GM19468 (cell line): ENCODE results near the gene ZIC5.

Experiments
- ATAC-seq: cut with Tn5 transposase; IDR thresholded peaks from one replicate; pipeline ENCODE4 v1.9.1; 2021; ENCODE audit warnings: mild to moderate bottlenecking, moderate library complexity, moderate number of reproducible peaks; ENCODE audit not compliant: unreplicated experiment; ENCODE audit errors: extremely low read depth

Gene ZIC5

DNA sequence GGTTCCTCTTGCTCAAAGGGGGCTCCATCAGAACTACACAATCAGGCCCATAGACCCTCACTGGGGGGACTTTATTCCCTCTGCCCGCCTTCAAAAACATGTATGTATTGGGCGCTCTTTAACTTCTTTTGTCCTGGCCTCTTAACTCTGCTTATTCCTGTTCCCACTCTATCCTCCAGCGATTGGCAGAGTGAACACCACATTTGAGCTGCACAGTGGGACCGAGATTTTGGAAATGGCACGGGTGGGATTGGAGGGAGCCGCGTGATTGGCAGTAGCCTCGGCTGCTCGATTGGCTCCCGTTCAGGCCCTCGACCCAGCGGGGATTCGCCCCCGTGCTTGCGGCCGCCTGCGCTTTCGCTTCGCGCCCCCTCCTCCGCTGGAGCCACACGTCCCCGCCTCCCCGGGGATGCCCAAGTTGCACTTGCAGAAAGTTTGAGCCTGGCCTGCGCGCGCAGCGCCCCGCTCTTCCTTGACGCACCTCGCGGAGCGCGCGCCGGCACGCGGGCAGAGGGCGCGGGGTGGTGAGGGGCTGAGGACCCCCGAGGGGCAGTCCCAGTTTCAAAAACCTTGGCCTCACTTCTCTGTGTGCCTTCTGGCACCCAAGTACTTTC lies at the start of gene ZIC5:
TSS of gene ZIC5 (minus strand) at position 192 of the 614 bp plus-strand sequence. CDS start at position 28, 164 bp downstream.
- no peak for ATAC-seq

DNA sequence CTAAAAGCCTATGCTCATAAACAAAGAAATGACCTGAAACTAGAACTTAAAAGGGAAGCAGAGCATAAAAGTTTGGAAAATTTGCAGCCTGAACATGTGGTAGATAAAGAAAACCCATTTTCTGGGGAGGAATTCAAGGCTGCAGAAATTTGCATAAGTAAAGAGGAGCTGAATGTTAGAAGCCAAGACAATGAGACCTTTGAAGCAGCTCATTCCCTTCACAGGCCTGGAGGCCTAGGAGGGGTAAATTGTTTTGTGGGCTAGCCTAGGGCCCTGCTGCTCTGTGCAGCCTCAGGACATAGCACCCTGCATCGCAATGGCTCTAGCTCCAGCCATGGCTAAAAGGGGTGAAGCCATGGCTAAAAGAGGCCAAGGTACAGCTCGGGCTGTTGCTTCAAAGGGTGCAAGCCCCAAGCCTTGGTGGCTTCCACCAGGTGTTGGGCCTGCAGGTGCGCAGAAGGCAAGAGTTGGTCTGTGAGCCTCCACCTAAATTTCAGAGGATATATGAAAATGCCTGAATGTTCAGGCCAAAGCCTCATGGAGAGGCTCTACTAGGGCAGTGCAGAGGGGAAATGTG lies 48.3 kb upstream of the ZIC5 start:
- no peak for ATAC-seq

DNA sequence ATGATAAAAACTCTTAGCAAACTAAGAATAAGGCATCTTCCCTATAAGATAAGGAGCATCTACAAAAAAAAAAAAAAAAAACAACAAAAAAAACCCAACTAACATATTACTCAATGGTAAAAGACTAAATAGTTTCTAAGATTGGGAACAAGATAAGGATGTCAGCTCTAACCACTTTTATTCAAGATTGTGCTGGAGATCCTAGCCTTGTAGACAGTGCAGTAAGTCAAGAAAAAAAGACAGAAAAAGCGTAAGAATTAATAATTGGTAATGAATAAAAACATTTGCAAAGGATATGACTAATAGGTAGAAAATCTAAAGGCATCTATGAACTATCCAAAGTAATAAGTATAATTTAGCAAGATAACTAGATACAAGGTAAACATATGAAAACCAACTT lies 43.1 kb upstream of the ZIC5 start:
- ATAC-seq, result no peak

DNA sequence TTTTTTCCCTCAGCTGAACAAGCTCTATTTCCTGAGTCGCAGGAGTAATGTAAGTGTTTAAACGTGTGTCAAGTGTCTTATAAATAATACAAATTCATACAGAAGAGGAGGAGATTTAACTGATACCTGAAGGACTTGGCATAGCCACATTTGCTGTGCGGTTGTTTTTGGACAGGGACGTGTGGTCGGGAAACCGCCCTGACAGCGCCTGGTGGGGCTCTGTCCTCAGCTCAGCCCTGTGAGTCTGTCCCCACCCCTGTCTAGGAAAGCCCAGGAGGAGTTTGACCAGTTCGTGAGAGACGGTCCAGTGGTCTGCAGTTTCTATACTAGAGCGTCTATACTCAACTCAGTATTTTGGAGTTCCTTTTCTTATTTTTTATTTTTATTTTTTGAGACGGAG lies 26.7 kb upstream of the ZIC5 start:
- ATAC-seq, result no peak

DNA sequence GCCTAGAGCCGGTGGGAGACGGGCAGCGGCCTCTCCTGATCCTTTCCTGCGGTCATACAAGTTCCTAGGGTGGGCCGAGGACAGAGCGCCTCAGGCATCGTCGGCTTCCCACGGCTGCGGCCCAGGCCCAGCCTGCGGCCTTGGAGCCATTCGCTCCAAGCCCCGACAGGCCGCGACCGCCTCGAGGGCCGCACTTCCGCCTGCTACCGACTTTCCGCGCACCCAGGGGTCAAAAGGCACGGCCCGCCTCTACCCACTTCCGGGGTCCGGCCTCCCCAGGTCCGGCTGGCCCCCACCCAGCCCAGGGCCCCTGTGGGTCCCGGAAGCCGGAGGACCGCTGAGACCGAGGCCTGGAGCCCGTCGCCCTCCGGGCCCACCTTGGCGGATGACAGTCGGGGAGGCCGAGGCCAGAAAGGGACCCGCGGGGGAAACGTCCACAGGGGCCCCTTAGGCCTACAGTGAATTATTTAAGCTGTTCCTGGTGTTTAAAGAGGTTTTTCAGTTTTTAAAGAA lies 26.2 kb upstream of the ZIC5 start:
- ATAC-seq, result no peak

DNA sequence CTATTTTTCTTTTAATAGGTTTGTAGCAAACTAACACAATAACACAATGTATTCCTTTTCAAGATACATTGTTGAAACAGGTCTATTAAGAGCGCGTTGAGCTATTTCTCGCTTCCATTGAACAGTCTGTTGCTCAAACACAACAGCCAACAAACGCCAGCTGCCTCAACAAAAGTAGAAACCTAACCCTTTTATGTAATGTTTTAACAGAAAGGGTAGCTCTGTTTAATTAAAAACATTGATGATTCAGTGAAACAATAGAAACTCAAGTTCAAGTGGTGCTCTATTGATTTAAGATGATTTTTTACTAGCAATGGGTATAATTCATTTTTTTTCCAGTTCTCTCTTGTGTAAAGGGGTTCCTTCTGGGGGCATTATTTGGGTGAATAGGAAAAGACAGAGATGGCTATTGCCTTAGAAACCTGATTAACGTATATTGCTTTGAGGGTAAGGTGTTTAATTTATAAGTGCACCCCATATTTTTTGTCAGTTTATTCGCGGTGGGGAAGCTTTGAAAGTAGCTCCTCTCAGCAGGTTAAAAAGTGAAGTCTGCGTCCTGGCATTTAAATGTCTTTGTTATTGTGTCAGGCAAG lies 24.9 kb upstream of the ZIC5 start:
- ATAC-seq, result no peak

DNA sequence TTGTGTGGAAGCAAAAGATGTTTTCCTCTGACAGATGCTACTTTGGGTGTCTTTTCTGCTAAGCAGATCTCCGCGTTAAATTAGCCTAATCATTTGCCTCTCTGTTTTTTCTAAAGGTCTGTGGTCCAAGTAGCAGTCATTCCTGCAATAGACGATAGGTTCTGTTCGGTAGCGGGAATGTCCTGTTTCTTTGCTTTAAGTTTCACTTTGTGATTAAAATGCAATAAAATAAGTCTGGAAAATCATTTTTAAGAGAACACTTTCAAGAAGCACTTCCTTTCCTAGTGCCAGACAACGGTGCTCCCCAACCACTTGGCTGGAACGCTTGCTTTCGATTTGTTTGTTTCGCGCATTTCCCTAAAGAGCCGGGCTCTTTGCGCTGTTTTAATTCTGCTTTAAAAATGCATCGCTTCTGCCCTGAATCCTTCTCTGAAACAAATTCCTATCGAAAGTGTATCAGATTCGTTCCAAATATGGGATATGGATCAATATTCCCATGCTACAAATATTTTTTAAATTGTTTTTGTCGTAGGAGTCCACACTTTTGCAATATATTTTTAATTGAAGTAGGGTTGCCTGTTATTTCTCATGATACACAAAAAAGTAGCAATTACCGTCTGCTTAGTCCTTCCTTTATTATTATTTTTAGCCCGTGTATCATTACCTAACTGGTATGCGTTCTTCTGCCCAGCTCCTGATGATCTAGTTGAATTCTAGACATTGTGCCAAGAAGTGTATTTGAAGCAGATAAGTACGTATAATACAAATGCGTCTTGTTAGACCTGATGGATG lies 24.2 kb upstream of the ZIC5 start:
- ATAC-seq, result no peak

DNA sequence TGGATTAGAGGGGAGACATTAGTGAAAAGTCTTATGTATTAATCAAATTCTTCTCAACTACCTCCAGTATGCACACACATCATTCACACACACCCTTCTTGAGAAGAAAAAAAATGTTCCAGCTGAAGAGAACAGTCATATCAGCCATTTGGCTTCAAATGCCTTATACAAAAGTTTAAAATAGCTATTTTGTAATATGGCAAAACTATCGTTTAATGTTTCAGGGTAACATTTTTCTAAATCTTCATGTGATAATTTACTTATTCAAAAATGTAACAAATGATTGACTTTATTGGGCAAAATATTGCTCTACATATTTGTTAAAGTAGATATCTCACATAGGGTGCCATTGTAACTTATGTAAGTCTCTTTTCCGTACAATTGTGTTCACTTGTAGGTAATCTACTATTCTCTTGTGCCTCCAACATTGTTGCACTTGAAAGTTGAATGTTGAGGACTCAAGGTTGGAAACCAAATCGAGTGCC lies 23.6 kb upstream of the ZIC5 start:
- no peak for ATAC-seq

DNA sequence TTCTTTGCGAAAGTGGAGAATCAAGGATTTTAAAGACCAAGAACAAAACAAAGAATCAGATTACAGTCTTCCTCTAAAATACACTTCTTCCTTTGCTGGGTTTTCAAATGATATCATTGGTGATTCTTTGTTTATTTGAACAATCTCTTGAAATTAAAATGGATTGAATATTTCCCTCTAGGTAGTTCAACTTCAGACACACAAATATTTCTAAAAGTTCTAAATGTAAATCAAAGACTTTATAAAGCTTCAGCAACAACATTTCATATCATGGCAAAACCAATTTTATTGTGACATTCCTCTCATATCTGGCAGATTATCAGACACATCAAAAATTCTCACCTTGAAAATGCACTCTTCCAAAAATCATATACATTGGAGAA lies 23.1 kb upstream of the ZIC5 start:
- no peak for ATAC-seq

DNA sequence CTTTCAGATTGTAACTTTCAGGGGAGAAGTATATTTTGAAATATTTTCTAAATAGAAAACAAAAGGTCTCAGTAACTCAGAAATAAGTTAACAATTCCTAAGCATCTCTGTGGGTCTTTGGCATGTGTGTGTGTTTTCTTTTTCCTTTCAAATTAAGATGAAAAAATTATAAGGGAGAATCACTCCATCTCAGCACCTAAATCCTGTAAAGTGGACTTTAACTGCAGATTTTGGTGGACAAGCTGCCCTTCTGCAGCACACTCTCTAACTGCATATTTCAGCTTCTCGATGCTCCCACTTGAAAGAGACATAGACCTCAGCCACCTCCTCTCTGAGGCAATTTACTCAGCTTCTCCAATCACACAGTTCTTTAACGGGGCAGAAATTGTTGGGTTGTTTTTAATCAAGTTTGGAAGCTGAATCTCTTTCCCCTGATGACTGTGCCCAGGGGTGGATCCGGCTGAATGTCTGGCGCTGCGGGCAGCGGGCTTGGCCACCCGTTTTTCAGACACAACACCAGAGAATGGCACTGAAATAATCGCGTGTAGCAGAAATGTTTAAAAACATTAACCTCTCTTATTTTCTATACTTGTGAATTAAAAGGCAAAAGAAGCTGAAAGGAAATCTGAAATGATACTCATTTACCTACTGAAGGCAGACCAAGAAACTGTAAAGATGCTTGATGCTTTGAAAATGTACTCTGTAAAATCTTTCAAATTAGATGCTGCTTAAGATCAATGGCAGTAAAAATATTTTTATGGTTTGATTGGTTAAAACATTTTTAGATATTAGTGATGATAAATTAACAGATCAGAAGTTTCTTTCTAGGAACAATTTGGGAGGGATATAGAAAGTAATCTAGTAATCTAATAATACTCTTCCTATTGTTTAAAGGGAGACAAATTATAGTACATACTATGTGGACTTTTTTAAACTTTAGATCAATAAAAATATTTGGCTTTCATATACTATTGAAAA lies 22.4 kb upstream of the ZIC5 start:
- no peak for ATAC-seq

DNA sequence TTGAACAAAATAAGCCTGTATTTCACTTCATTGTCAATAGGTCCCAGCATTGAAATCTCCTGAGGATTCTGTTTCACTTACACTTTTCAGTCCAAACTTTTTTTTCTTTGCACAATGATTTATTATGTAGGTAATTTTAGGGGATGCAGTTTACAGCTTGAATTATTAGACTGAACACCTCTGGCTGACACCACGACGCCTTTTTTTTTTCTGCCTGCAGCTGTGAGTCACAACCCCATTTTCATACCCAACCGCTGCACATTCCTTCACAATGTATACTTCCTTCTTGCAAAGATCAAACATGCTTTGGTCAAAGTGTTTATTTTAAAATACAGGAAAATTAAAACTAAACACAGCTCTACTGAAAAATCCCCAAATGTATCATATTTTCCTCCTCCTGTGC lies 21.4 kb upstream of the ZIC5 start:
- no peak for ATAC-seq

DNA sequence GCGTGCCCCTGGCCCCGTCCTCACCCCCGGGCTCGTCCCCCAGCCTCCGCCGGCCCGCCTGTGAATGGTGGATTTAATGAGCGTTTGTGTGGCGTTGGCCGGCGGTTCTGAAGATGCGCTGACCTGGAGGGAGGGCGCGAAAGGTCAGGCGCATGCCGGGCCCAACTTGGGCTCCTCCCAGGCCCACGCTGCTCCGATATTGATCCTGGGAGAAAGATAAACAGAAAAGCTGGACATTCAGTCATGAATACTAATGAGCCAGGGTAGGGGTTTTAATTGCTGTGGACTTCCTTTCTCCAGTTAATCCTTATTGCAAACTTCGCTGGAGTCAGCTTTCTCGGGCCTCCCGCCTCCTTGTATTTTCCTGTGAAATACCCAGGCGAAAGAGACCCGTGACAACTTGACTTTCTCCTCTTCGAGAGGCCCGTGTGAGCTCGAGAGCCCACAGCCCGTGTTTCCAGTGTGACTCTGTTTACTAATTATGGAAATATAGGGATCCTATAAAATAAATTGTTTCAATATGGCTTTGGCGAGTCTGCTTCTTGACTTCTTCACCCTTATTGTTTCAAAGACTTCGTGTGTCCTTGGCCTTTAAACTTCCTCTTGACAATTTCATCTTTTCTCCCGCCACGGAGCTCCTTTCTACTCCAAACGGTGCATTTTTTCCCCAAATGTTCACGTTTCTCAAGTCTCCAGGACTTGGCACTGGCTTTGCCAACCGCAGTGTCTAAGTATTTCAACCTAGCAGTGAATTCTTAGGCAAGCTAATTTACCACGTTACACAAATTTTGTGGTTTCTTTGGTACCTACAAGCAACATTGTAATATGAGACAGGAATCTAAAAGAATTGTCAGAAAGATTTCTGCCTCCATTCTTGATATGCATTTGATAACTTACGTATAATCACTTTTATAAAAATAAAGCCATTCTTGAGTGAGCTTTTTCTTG lies 20.5 kb upstream of the ZIC5 start:
- ATAC-seq, result no peak

DNA sequence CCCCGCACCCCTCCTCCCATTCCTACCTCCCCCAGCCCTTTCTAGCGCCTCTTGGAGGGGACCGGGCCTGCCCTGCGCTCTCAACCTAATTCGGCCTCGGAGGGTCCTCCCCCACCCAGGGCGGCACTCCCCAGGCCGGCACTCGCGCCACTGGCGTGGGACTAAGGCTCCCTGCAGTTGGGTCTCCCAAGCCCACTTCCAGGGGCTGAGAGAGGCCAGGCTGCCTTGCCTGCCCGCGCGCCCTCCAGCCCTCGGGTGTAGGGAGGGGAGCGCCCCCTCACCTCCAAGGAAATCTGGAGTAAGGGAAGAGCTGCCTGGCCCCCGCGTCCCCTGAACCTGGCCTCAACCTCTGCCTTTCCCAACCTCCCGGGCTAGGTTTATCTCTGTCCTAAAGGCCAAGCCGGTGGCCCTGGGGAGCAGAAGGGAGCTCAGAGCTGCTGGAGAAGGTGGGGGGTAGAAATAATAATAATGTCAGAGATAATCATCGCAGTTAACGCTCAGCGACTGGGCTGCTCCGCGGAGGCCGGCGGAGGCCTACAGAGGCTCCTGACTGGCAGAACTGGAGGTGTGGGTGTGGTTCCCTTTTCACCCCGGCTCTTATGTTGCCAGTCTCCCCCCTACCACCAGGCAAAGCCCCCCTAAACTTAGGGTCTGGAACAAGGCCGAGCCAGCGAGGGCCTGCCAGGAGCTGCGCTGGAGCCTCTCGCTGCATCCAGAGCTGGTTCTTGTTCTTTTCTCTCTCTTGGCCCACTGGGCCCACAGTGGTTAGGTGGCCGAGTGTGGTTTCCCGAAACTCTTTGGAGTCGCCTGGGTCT lies 19.7 kb upstream of the ZIC5 start:
- no peak for ATAC-seq

DNA sequence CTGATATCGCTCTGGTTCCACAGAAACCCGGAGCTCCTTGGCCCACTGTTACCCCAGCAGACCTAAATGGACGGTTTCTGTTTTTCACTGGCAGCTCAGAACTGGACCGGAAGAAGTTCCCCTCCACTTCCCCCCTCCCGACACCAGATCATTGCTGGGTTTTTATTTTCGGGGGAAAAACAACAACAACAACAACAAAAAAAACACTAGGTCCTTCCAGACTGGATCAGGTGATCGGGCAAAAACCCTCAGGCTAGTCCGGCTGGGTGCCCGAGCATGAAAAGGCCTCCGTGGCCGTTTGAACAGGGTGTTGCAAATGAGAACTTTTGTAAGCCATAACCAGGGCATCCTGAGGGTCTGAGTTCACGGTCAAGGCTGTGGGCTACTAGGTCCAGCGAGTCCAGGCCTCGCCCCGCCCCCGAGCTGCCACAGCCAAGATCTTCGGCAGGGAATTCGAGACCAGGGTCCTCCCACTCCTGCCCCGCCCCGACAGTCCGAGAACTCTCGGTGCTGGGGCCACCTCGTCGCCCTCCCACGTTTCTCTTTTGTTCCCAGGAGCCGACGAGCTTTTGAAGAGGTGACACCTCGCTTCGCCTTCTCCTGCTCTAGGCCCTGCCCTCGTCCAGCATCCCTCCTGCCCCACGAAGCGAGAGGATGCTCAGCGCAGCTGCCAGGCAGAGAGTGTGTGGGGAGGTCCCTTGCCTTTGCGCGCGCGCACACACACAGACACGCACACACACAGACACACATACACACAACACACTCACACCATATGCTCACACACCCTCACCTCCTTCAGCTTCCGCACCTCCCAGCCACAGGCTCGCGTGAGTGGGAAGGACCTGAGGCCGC lies 18.8 kb upstream of the ZIC5 start:
- no peak for ATAC-seq

DNA sequence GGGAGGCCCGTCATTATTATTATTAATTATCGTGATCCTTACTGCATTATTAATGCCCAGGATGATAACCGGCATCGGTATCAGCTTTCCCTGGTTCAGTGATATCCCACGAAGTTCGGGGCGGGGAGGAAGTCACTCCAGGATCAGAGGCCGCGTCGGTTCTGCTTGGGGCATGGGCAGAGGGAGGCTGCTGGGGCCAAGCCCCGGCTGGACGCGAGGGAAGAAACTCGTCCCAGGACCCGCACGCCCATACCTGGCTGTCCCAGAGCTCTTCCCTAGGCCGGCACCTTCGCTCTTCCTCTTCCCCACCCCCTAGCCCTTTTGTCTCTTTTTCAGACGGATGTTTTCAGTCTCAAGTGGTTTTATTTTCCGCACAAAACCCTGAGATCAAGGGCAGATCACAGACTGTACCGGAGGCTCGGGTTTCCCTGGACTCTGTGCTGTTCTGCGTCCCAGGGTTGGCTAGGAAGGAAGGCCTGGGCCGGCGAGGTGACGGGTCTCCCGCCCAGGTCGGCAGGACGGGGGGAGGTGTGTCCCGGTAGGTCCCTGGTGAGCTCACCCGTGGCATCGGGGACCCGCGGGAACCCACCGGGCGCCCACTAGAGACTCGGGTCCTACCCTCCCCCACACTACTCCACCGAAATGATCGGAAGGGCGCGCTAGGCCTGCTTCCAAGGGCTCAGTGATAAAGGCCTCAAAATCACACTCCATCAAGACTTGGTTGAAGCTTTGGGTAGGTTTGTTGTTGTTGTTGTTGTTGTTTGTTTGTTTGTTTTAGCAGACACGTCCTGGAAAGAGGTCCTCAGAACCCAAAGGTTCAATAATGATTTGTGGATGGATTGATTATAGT lies 17.9 kb upstream of the ZIC5 start:
- no peak for ATAC-seq
